HG02970 (cell line): Measurements from ENCODE around the gene STOM.
"Not testable (repeated sequence)": the region's sequence is repeated elsewhere in the genome, so short reads cannot be mapped to it uniquely, and the experiment has no call there.

Source experiments
- ATAC-seq: cut with Tn5 transposase; IDR thresholded peaks from one replicate; pipeline ENCODE4 v1.9.1; 2021; ENCODE audit warnings: mild to moderate bottlenecking, moderate library complexity, moderate number of reproducible peaks; ENCODE audit not compliant: unreplicated experiment, low FRiP score

The STOM gene

DNA sequence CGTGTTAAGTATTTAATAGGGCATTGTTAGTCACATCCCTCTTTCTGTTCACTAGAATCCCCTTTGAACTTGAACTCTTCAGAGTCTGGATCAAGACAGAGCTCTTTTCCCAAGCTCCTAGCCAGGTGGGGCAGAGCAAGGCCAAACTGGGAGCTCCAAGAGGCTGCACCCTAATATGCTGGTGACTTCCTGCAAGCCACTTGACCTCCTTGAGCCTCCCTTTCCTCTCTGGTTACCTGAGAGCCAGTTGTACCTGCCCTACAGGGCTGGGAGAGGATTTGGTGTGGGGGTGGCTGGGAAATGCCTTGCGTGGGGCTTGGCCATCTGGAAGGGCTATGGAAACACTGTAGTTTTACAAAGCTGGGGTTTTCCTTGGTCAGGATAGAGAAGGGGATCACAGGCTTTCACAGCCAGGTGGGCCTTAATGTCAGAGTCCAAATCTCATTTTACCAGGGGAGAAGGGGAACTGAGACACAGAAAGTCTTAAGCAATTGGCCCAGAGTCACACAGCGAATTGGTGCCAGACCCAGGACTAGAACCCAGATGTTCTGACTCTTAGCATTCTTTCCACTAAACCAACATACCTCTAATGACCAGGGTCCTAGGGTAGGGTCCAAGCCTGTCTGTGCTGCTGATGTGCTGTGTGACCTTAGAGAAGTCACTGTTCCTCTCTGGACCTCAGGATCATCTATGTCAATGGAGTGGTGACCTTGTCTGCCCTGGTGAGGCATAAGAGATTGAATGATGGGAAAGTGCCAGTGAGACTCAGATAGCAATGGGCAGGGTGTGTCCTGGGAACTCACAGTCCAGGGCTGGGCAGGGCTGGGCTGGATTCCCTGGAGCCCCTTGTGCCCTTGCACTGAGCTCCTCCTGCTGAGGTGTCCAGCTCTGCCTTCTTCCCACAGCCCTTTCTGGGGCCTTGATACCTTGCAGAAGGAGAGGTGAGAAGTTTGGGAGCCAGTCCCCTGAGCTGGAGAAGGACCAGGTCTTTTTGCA is 66.3 kb downstream of the STOM start:
- ATAC-seq: no peak

DNA sequence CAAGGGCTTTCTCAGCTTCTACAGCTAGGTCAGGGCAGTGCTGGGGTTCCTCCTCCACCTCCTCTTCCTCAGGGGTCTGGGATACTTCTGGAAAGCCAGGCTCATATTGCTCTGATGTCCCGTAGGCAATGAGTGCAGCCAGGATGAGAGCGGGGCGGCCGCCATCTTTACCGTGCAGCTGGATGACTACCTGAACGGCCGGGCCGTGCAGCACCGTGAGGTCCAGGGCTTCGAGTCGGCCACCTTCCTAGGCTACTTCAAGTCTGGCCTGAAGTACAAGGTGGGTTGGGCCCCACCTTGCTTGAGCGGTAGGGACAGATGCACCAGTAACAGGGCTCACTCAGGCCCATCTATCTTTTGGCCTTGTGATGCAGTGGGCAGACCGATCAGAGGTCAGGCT is 67.3 kb downstream of the STOM start:
- no peak for ATAC-seq

DNA sequence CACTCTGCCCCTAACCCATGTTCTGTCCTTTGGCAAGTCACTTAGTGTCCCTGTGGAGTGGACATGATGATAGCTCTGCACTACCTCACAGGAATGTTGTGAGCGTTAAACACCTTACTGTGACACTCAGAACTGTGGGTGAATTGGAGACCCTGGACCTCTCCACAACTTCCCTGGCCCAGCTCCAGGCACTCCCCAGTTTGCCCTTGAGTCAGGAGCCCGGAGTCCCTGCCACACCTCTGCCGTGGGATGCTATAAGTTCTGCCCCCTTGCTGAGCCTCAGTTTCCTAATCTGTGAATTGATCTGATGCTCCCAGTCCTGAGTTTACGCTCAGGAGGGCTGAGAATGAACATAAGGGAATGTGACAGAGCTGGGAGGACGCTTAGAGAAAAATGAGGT is 67.7 kb downstream of the STOM start:
- no peak for ATAC-seq

DNA sequence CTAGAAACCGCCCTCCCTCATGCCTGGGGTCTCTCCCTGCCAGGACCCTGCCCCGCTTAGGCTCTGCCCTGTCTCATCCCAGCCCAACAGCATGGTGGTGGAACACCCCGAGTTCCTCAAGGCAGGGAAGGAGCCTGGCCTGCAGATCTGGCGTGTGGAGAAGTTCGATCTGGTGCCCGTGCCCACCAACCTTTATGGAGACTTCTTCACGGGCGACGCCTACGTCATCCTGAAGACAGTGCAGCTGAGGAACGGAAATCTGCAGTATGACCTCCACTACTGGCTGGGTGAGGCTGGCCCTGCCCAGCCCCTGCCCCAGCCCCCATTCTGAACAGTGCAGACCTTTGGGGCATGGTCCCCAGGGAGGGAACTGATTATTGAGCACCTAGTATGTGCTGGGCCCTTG is 68.2 kb downstream of the STOM start:
- ATAC-seq: no peak

DNA sequence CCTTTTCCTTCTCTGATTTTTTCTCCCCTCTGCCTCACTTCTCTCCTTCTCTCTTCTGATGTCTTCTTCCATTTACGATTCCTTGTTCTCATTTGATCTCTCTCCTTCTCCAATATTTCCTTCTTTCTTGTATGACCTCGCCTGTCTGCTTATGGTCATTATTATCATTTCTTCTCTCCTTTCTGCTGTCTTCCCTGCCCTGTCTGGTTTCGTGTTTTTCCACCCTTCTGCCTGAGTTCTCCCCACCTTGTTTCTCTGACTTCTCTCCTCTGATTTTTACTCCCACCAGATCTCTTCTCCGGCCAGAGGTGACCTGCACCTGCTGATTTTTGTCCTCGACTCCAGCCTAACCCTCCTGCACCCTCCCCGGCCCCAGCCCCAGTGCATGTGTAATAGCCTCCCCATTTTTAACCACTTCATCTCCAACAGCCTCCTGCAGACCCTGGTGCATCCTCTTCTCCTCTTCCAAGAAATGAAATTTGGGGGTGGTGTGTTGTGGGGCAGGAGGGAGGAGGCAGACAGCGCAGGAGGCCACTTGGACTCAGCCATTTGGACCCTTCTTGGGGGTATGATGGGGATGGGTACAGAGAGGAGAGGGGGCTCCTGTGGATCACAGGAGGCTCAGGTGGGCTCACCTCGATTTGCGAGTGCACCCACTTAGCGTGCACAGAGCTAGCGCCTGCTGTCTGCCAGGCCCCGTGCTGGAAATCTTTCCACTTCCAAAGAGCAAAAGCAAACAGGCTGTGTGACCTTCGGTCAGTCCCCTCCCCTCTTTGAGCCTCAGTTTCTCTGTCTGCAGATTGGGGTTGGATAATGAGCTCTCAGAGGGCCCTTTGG is 69.5 kb downstream of the STOM start:
- ATAC-seq: no peak

DNA sequence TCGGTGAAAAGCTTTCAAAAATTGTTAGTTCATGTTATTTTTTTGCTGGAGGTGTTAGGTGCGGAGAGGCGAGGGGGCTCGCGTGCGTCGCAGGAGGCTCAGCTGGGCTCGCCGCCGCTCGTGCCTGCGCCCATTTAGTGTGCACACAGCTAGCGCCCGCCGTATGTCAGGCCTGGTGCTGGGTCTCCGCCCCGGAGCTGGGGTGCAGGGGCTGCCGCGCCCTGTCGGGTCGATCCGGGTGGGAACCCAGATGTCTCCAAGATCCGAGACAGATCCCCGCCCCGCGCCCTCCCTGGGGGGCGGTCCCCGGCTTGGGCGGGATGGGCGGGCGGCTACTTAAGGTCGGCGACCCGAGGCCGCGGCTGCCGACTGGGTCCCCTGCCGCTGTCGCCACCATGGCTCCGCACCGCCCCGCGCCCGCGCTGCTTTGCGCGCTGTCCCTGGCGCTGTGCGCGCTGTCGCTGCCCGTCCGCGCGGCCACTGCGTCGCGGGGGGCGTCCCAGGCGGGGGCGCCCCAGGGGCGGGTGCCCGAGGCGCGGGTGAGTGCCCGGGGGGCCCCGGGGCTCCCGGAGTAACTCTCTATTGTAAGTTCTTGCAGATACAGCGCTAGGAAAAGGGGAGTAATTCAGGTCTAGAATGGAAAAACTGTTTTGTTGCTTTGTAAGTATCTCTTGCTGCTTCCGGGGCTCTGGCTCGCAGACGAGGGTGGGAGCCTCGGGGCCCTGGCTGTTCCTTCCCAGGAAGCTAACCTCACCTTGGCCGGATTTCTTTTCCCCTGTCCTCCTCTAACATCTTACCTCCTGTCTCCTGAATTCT is 70.4 kb downstream of the STOM start:
- no peak for ATAC-seq

DNA sequence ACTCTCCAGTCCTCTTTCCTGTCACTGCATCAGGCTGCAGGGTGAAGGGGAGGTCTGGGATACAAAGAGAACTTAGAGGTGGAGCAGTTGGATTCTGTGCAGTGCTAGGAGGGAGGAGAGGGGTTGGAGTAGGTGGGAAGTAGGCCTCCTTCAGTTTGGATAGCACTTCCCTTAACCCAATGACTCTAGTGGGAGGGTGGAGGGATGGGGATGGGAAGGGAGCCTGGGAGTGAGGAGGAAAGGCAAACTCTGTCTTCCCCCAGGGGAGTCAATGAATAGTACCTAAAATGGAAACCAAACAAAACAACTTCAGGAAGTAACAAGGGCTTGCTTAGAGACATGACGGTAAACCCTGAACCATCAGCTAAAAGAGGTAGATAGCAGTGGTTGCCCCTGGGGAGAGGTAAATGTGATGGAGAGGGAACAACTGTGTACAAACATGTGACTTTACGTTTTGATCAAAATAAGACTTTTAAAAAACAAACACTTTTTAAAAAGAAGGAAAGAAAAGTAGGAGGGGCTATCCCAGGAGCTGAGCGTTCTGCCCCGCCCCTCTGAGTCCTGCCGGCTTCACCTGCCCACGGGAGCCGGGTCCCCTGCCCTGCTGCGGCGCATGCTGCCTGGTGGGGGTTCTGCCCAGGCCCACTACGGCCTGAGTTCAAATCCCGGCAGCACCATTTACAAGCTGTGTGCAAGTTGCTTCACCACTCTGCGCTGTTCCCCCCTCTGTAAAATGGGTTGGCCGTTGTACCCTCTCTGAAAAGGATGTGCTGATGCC is 71.2 kb downstream of the STOM start:
- no peak for ATAC-seq

DNA sequence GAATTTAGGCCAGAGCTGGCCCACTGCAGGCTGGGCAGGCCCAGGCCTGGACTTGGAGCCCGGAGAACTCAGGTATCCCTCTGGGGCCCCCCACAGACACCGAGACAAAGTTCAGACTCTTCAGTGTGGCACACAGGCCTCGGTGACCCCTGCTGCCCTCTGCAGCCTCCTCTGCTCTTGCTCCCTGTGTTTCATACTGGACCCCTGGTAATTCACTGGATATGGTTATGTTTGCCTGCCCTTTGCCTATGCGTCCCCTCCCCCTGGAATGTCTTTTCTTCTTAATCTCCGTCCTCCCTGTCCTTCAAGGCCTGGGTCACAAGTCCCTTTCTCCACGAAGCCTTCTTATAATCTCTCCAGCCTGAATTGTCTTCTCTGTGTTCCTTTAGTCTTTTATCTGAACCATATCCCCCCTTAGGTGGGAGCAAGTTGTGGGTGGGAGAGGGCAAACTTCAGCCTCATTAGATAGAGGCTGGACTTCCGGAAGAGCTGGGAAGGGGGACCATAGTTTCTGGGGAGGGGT is 72.0 kb downstream of the STOM start:
- no peak for ATAC-seq

DNA sequence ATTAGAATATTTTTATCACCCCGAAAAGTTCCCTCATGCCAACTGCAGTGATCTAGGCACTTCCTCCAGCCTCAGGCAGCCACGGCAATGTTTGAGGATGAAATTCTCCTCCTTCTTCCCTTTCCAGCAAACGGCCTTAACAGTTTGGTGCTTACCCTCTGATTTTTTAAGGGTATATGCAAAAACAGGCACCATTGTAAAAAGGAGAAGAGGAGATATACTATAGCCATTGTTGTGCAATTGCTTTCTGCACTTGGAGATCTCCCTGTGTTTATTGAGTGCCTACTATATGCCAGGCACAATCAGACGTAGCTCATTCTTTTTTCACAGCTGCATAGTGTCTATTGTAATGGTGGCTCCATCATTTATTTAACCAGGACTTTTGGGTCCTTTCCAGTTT is 72.7 kb downstream of the STOM start:
- ATAC-seq: no peak

DNA sequence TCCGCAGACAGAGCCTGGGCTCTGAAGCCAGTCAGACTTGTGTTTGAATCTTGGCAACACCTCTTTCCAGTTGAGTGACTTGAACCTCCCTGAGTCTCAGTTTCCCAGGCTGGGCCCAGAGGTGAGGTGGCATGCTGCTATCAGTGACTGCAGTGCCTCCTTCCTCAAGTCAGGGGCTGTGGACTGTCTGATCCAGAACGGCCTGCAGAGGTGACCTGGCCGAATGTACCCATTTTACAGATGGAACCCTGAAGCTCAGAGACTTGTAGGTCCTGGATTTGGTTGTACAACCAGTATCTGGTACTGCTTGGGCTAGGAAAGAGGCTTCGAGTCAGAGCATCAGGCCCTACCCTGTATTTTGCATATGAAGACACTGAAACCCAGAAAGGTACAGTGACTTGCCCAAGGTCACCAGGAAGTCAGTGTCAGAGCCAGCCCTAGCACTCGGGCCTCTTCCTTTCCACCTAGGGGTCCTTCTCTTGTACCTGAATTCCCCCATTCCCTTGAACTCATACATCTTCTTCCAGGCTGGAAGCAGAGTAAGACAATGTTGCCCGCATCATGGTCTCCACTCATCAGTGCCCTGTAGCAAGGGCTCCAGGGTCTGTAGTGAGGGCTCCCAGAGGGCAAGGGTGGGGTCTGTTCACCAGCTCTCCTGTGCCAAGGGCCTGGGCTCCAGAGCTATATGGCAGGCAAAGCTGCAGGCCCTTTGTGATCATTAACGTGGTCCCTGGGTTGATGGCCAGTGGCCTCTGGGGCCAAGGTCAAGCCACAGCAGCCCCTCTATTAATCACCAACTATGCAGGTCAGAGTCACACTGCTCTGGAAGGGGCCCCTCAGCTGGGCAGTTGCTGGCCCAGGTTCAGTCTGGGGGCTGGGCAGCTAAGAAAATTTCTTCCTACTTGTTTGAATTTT is 73.6 kb downstream of the STOM start:
- ATAC-seq: no peak

DNA sequence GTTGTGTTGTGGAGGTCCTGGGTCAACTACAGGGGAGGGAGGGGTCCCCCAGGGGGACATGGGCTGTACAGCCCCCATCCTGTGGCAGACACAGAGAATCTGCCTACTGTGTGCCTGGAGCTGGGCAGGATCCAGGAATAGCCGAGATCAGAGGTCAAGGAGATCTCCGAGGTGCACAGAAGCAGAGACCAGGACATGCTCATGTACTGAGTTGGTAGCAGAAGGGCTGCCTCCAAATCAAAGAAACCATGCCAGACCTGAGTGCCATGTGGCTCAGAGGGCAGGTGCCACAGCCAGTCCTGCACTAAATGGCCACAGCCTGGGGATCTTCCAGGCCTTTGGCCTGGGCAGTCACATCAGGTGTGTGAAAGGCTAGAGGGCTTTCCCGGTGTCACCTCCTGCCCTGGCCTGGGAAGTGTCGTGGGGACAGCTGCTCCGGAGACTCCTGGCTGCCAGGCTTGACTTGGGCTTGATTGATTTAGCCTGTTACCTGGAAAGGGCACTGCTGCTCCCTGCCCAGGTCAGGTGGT is 74.3 kb downstream of the STOM start:
- no peak for ATAC-seq

DNA sequence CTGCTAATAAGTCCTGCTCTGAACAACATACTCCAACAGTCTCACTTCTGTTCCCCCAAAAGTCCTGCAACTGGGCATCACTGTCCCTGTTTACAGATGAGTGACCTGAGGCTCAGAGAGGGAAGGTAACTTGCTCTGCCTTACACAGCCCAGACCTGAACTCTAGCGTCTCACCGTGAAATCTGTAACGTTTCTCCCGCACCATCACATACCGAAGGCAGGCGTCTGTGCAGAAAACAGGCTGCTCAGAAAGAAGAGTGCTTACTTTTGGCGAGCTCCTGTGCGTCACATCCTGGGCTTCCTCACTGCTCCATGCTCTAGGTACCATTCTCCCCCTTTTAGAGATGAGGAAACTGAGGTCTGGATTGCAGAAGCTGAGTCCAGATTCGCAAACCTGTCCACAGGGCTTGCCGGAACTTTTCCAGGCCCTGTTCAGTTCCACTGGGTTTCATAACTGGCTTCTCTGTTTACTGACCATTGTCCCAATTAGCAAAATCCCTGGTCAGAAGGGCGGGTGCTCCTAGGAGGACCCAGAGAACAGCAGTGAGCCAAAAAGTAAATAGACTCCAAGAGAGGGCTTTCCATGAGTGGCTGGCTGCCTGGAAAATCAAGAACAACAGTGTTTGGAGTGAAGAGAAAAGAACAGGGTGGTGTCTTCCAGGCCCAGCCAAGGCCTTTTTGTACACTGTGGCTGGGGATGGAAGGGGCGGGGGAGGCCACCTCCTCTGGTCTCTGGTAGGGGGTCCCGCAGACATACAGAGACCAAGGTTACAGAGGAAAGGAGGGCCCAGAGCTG is 75.0 kb downstream of the STOM start:
- no peak for ATAC-seq

DNA sequence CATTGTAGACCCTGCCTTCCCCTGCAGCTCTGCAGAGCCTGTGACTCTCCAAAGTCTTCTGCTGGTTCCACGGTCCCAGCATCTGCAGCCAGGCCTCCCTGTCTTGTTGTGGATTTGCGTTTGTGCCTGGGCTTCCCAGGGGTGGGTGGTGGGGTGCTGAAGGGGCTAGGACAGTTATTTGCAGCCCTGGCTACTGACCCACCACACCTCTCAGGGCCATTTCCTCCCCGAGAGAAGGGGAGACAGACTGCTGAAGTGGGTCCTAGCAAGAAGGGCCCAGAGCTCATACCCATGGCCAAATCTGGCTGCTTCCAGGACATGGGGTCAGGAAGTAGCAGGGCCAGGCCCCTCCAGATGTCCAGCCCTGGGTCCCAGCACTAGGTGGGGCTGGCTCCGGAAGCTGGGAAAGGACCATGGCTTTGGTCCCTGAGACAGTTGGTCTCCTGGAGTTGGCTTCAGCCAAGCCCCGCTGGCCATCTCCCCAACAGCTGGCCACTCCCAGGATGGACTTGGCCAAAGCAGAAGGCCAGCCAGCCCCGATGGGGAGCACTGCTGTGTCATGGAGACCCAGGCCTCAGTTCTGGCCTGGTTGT is 75.8 kb downstream of the STOM start:
- no peak for ATAC-seq

DNA sequence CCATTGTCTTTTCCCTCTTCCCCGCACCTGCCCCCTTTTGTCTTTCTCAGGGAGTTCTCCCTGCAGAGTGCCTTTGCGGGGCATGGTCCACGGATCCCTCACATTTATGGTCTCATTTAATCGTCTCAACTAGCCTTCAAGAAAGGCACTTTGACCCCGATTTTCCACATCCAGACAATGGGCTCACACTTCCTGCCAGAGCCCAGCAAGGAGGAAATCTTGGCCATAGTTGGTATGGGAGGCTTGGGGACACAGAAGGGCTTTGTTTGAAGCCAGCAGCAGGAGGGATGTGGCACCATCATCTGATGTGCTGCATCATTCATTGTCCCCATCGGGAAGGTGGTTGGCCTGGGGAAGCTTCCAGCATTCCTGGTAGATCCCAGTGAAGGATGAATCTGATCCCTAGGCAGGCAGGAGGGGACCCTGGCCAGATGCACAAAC is 77.2 kb downstream of the STOM start:
- no peak for ATAC-seq

DNA sequence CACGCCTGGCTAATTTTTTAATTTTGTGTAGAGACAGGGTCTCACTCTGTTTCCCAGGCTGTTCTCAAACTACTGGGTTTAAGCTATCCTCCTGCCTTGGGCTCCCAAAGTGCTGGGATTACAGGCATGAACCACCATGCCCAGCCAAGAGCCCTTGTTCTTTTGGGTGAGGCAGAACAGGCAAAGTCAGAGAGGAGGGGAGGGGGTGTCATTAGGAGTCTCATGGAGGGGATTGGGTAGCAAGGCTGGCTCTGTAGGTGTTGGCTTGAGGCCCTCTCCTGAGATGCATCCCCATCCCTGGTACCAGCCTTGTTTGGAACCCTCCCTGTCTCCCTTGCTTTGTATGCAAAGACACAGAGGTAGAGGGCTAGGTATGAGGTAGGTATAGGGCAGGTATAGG is 78.0 kb downstream of the STOM start:
- no peak for ATAC-seq

DNA sequence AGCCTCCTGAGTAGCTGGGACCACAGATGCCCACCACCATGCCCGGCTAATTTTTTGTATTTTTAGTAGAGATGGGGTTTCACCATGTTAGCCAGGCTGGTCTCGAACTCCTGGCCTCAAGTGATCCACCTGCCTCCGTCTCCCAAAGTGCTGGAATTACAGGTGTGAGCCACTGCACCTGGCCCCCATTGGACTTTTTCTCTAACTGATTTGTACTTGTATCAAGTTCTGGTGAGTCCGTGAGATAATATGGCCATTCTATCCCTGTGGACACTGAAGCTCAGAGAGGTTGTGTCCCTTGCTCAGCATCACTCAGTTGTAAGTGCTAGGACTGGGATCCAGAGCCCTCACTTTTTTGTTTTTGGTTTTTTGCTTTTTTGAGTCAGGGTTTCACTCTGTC is 78.5 kb downstream of the STOM start:
- not testable (repeated sequence) for ATAC-seq

DNA sequence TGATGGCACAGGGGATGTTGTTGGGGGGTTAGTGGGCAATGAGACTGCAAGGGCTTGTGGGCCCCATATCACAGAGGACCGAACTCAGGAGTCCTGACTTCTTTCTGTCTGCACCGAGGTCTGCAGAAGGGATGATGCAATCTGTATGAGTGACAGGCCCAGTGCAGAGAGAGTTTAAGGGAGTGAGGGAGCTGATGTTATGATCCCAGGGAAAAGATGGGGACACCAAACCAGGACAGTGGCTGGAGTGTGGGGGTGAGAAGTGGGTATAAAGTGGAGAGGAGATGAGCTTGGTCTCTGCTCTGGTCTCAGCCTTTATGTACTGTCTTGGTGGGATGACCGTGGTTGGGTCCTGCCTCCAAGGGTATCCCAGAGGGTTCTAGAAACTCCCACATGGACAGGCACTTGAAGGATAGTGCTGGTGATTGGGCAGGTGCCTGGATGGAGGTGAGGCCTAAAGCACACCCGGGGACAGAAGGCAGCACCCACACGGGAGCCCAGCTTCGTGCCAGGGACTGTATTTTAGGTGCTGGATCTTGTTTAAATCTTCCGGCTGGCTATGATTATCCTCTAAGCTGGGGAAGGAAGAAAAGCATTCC is 80.2 kb downstream of the STOM start:
- ATAC-seq: no peak
